ENCODE measurements around the gene SH3TC1. TPM values are rescaled to one million over a fixed set of nuclear protein-coding genes. Genes with fewer than 3 reads are reported as not detected.

The SH3TC1 gene
- total RNA-seq, 1 donor from 2014 or later, result 23.2 TPM

- Mint-ChIP-seq H3K27me3 (ENCODE audit: low read depth) (no peaks in the 10 kb centered on the region), H3K9me3 (no peaks in the 10 kb centered on the region), H3K4me3 (no peak overlapping the region), H3K36me3 (no peaks in the 10 kb centered on the region), H3K27ac (peak overlapping the region; percentile 21), H3K4me1 (peaks cover 31% of the 10 kb centered on the region)
- TF ChIP-seq CTCF (IDR thresholded peaks at IDR 0.05; ENCODE audit: unreplicated experiment), result no peak
- DNase-seq (ENCODE audit: low spot score in 2 of 2, unreplicated experiment in 2 of 2), result no peak
Measured at GRCh38 chr4:8177956-8178355, 21.1 kb upstream of the SH3TC1 start.

GRCh38 chr4:8179074-8179473, 20.0 kb upstream of the SH3TC1 start:
- peaks cover 42% of the 10 kb centered on the region for H3K4me1 Mint-ChIP-seq
- no peaks in the 10 kb centered on the region for H3K36me3 Mint-ChIP-seq
- no peaks in the 10 kb centered on the region for H3K9me3 Mint-ChIP-seq
- H3K27ac Mint-ChIP-seq, result no peak overlapping the region
- no peak overlapping the region for H3K4me3 Mint-ChIP-seq
- no peak for TF ChIP-seq CTCF (IDR thresholded peaks at IDR 0.05; ENCODE audit: unreplicated experiment)
- DNase-seq (ENCODE audit: low spot score in 2 of 2, unreplicated experiment in 2 of 2), result no peak
- no peaks in the 10 kb centered on the region for H3K27me3 Mint-ChIP-seq (ENCODE audit: low read depth)

GRCh38 chr4:8179771-8180170, 19.3 kb upstream of the SH3TC1 start:
- no peak overlapping the region for H3K27ac Mint-ChIP-seq
- no peak for TF ChIP-seq CTCF (IDR thresholded peaks at IDR 0.05; ENCODE audit: unreplicated experiment)
- no peaks in the 10 kb centered on the region for H3K36me3 Mint-ChIP-seq
- DNase-seq (ENCODE audit: low spot score in 2 of 2, unreplicated experiment in 2 of 2), result no peak
- no peak overlapping the region for H3K4me3 Mint-ChIP-seq
- no peaks in the 10 kb centered on the region for H3K9me3 Mint-ChIP-seq
- H3K27me3 Mint-ChIP-seq (ENCODE audit: low read depth), result no peaks in the 10 kb centered on the region
- peaks cover 41% of the 10 kb centered on the region for H3K4me1 Mint-ChIP-seq

GRCh38 chr4:8180310-8181093, 18.6 kb upstream of the SH3TC1 start:
- Mint-ChIP-seq H3K4me3 (no peak overlapping the region), H3K9me3 (no peaks in the 10 kb centered on the region), H3K36me3 (no peaks in the 10 kb centered on the region), H3K4me1 (peaks cover 44% of the 10 kb centered on the region), H3K27me3 (ENCODE audit: low read depth) (no peaks in the 10 kb centered on the region), H3K27ac (no peak overlapping the region)
- TF ChIP-seq CTCF (IDR thresholded peaks at IDR 0.05; ENCODE audit: unreplicated experiment), result no peak
- no peak for DNase-seq (ENCODE audit: low spot score in 2 of 2, unreplicated experiment in 2 of 2)

- Mint-ChIP-seq H3K27ac (no peak overlapping the region), H3K36me3 (no peaks in the 10 kb centered on the region), H3K9me3 (no peaks in the 10 kb centered on the region), H3K27me3 (ENCODE audit: low read depth) (no peaks in the 10 kb centered on the region), H3K4me3 (no peak overlapping the region), H3K4me1 (peaks cover 50% of the 10 kb centered on the region)
- TF ChIP-seq CTCF (IDR thresholded peaks at IDR 0.05; ENCODE audit: unreplicated experiment), result no peak
- DNase-seq (ENCODE audit: low spot score in 2 of 2, unreplicated experiment in 2 of 2), result no peak
Measured at GRCh38 chr4:8181119-8181518, 18.0 kb upstream of the SH3TC1 start.
